ENCODE measurements around the gene COL5A2.

Gene COL5A2

GRCh38 chr2:189159273-189159672, 20.3 kb downstream of the COL5A2 start:
- Histone ChIP-seq H3K4me1 (ENCODE audit: insufficient read depth, low read length, poor library complexity, severe bottlenecking) (no peaks in the 10 kb centered on the region), H3F3A (ENCODE audit: low read depth) (no peaks in the 10 kb centered on the region)

GRCh38 chr2:189157939-189158338, 21.6 kb downstream of the COL5A2 start:
- no peaks in the 10 kb centered on the region for H4K20me1 ChIP-seq (ENCODE audit: insufficient read depth, low read length, poor library complexity, severe bottlenecking)
- no peaks in the 10 kb centered on the region for H3K36me3 ChIP-seq (ENCODE audit: insufficient read depth, low read length)
- H3K4me2 ChIP-seq (ENCODE audit: low read depth, low read length, poor library complexity, severe bottlenecking): no peak overlapping the region
- H3K4me3 ChIP-seq (ENCODE audit: low read length, poor library complexity, severe bottlenecking): no peak overlapping the region
- H2AFZ ChIP-seq (ENCODE audit: low read length): no peak overlapping the region
- H3K9me2 ChIP-seq (replicated peaks; ENCODE audit: low read depth, low read length): no peaks in the 10 kb centered on the region
- TF ChIP-seq EZH2phosphoT487 (IDR thresholded peaks at IDR 0.05; ENCODE audit: borderline replicate concordance) (no peak), CTCF (conservative IDR thresholded peaks at IDR 0.05; ENCODE audit: low read length) (no peak)
- H3K4me1 ChIP-seq (ENCODE audit: insufficient read depth, low read length, poor library complexity, severe bottlenecking): no peaks in the 10 kb centered on the region
- H3K79me2 ChIP-seq (ENCODE audit: insufficient read depth, low read length): no peaks in the 10 kb centered on the region
- no peaks in the 10 kb centered on the region for H3K27me3 ChIP-seq (ENCODE audit: insufficient read depth, low read length, poor library complexity, severe bottlenecking)
- H3K9ac ChIP-seq (ENCODE audit: low read depth, low read length, poor library complexity, severe bottlenecking): no peak overlapping the region
- H3K9me3 ChIP-seq (ENCODE audit: insufficient read depth, low read depth, low read length): no peaks in the 10 kb centered on the region
- no peaks in the 10 kb centered on the region for H3F3A ChIP-seq (ENCODE audit: low read depth)

More at GRCh38 chr2:189159273-189159672, 20.3 kb downstream of the COL5A2 start:
- Histone ChIP-seq H3K9me2 (replicated peaks; ENCODE audit: low read depth, low read length) (no peaks in the 10 kb centered on the region), H3K36me3 (ENCODE audit: insufficient read depth, low read length) (no peaks in the 10 kb centered on the region), H3K9me3 (ENCODE audit: insufficient read depth, low read depth, low read length) (no peaks in the 10 kb centered on the region), H4K20me1 (ENCODE audit: insufficient read depth, low read length, poor library complexity, severe bottlenecking) (no peaks in the 10 kb centered on the region), H3K27me3 (ENCODE audit: insufficient read depth, low read length, poor library complexity, severe bottlenecking) (no peaks in the 10 kb centered on the region), H3K79me2 (ENCODE audit: insufficient read depth, low read length) (no peaks in the 10 kb centered on the region), H2AFZ (ENCODE audit: low read length) (no peak overlapping the region), H3K4me2 (ENCODE audit: low read depth, low read length, poor library complexity, severe bottlenecking) (no peak overlapping the region), H3K4me3 (ENCODE audit: low read length, poor library complexity, severe bottlenecking) (no peak overlapping the region), H3K9ac (ENCODE audit: low read depth, low read length, poor library complexity, severe bottlenecking) (no peak overlapping the region)
- TF ChIP-seq CTCF (conservative IDR thresholded peaks at IDR 0.05; ENCODE audit: low read length): no peak
- TF ChIP-seq EZH2phosphoT487 (IDR thresholded peaks at IDR 0.05; ENCODE audit: borderline replicate concordance): no peak

GRCh38 chr2:189157456-189157855, 22.1 kb downstream of the COL5A2 start:
- Histone ChIP-seq H3K79me2 (ENCODE audit: insufficient read depth, low read length) (no peaks in the 10 kb centered on the region), H3K9ac (ENCODE audit: low read depth, low read length, poor library complexity, severe bottlenecking) (no peak overlapping the region), H3K27me3 (ENCODE audit: insufficient read depth, low read length, poor library complexity, severe bottlenecking) (no peaks in the 10 kb centered on the region), H3K4me2 (ENCODE audit: low read depth, low read length, poor library complexity, severe bottlenecking) (no peak overlapping the region), H3K36me3 (ENCODE audit: insufficient read depth, low read length) (no peaks in the 10 kb centered on the region), H3K4me1 (ENCODE audit: insufficient read depth, low read length, poor library complexity, severe bottlenecking) (no peaks in the 10 kb centered on the region), H3K4me3 (ENCODE audit: low read length, poor library complexity, severe bottlenecking) (no peak overlapping the region), H2AFZ (ENCODE audit: low read length) (no peak overlapping the region), H3K9me3 (ENCODE audit: insufficient read depth, low read depth, low read length) (no peaks in the 10 kb centered on the region), H3K9me2 (replicated peaks; ENCODE audit: low read depth, low read length) (no peaks in the 10 kb centered on the region), H3F3A (ENCODE audit: low read depth) (no peaks in the 10 kb centered on the region), H4K20me1 (ENCODE audit: insufficient read depth, low read length, poor library complexity, severe bottlenecking) (no peaks in the 10 kb centered on the region)
- TF ChIP-seq EZH2phosphoT487 (IDR thresholded peaks at IDR 0.05; ENCODE audit: borderline replicate concordance) (no peak), CTCF (conservative IDR thresholded peaks at IDR 0.05; ENCODE audit: low read length) (no peak)
